H9 (cell line): ENCODE measurements around the gene TMEM61. TPM values are rescaled to one million over a fixed set of nuclear protein-coding genes. Genes with fewer than 3 reads are reported as not detected.

Source experiments
- DNase-seq: peaks from one replicate; pipeline ENCODE4 v3.0.0-alpha.2; 2017
- H2AFZ ChIP-seq: one replicate; pipeline ENCODE4 v1.6.1; 2013; ENCODE audit warnings: mild to moderate bottlenecking, low read length, control low read depth, moderate library complexity
- H2AK5ac ChIP-seq: 2 replicates; pipeline ENCODE4 v1.6.1; 2013; ENCODE audit warnings: low read length, control low read depth, mixed read lengths; ENCODE audit not compliant: insufficient read length
- H2BK120ac ChIP-seq: one replicate; pipeline ENCODE4 v1.6.1; 2013; ENCODE audit warnings: low read depth, mild to moderate bottlenecking, low read length, control low read depth, inconsistent platforms; ENCODE audit not compliant: poor library complexity, severe bottlenecking
- H2BK12ac ChIP-seq: 2 replicates; pipeline ENCODE4 v1.6.1; 2013; ENCODE audit warnings: low read length, control low read depth, mixed read lengths, low read depth; ENCODE audit not compliant: insufficient read length
- H2BK15ac ChIP-seq: 2 replicates; pipeline ENCODE4 v1.6.1; 2013; ENCODE audit warnings: low read depth, low read length, control low read depth
- H2BK20ac ChIP-seq: one replicate; pipeline ENCODE4 v1.6.1; 2013; ENCODE audit warnings: low read depth, mild to moderate bottlenecking, low read length, control low read depth, inconsistent platforms; ENCODE audit not compliant: poor library complexity, severe bottlenecking
- H2BK5ac ChIP-seq: 2 replicates; pipeline ENCODE4 v1.6.1; 2013; ENCODE audit warnings: low read length, control low read depth, mixed read lengths; ENCODE audit not compliant: insufficient read length
- H3K14ac ChIP-seq: 2 replicates; pipeline ENCODE4 v1.6.1; 2013; ENCODE audit warnings: low read length, control low read depth; ENCODE audit not compliant: insufficient read depth
- H3K18ac ChIP-seq: 2 replicates; pipeline ENCODE4 v1.6.1; 2013; ENCODE audit warnings: low read depth, mild to moderate bottlenecking, mixed read lengths, low read length, control low read depth; ENCODE audit not compliant: insufficient read length
- H3K23ac ChIP-seq: 2 replicates; pipeline ENCODE4 v1.6.1; 2013; ENCODE audit warnings: low read length, control low read depth, mixed read lengths, low read depth; ENCODE audit not compliant: insufficient read length
- H3K23me2 ChIP-seq: 2 replicates; pipeline ENCODE4 v1.6.1; 2013; ENCODE audit warnings: low read depth, mild to moderate bottlenecking, mixed read lengths, low read length, control low read depth; ENCODE audit not compliant: insufficient read length, poor library complexity, severe bottlenecking
- H3K27ac ChIP-seq: 2 replicates; pipeline ENCODE4 v1.5.1; 2013; ENCODE audit warnings: low read length, control low read depth, mixed read lengths, low read depth; ENCODE audit not compliant: insufficient read length
- H3K27me3 ChIP-seq: 2 replicates; pipeline ENCODE4 v1.6.1; 2013; ENCODE audit warnings: low read length, control low read depth, inconsistent platforms; ENCODE audit not compliant: insufficient read depth
- H3K4ac ChIP-seq: 2 replicates; pipeline ENCODE4 v1.6.1; 2013; ENCODE audit warnings: low read depth, mild to moderate bottlenecking, control low read depth, inconsistent platforms, low read length, moderate library complexity
- H3K4me1 ChIP-seq: 2 replicates; pipeline ENCODE4 v1.6.1; 2013; ENCODE audit warnings: low read length, control low read depth, inconsistent platforms; ENCODE audit not compliant: insufficient read depth
- H3K4me2 ChIP-seq: 2 replicates; pipeline ENCODE4 v1.6.1; 2013; ENCODE audit warnings: low read length, control low read depth, mixed read lengths; ENCODE audit not compliant: insufficient read length, insufficient read depth
- H3K56ac ChIP-seq: 2 replicates; pipeline ENCODE4 v1.6.1; 2013; ENCODE audit warnings: low read depth, mild to moderate bottlenecking, mixed read lengths, low read length, control low read depth; ENCODE audit not compliant: insufficient read length
- H3K79me1 ChIP-seq: 2 replicates; pipeline ENCODE4 v1.6.1; 2013; ENCODE audit warnings: low read depth, mild to moderate bottlenecking, moderate library complexity, low read length, control low read depth, inconsistent platforms; ENCODE audit not compliant: insufficient read depth, poor library complexity, severe bottlenecking
- H3K79me2 ChIP-seq: 2 replicates; pipeline ENCODE4 v1.6.1; 2013; ENCODE audit warnings: low read length, control low read depth, inconsistent platforms; ENCODE audit not compliant: insufficient read depth
- H3K9ac ChIP-seq: 2 replicates; pipeline ENCODE4 v1.6.1; 2013; ENCODE audit warnings: low read length, control low read depth, mixed read lengths; ENCODE audit not compliant: insufficient read length; ENCODE audit errors: extremely low read depth
- H3K9me3 ChIP-seq: one replicate; pipeline ENCODE4 v1.6.1; 2013; ENCODE audit warnings: low read depth, low read length, inconsistent platforms; ENCODE audit not compliant: control insufficient read depth
- H3T11ph ChIP-seq: one replicate; pipeline ENCODE4 v1.6.1; 2013; ENCODE audit warnings: mild to moderate bottlenecking, low read length, control low read depth, inconsistent platforms
- H4K20me1 ChIP-seq: one replicate; pipeline ENCODE4 v1.6.1; 2013; ENCODE audit not compliant: control insufficient read depth, insufficient read length, insufficient read depth
- H4K5ac ChIP-seq: 2 replicates; pipeline ENCODE4 v1.6.1; 2013; ENCODE audit warnings: low read depth, mild to moderate bottlenecking, mixed read lengths, low read length, control low read depth; ENCODE audit not compliant: insufficient read length
- H4K8ac ChIP-seq: replicated peaks from 2 replicates; pipeline ENCODE4 v1.6.1; 2013; ENCODE audit warnings: low read length, control low read depth, mixed read lengths, low read depth; ENCODE audit not compliant: insufficient read length
- H4K91ac ChIP-seq: 2 replicates; pipeline ENCODE4 v1.6.1; 2013; ENCODE audit warnings: low read depth, mild to moderate bottlenecking, moderate library complexity, mixed read lengths, low read length, control low read depth; ENCODE audit not compliant: insufficient read length
- H3K27ac Mint-ChIP-seq, 3 experiments: 2 replicates in 2 of 3; 3 replicates in 1 of 3; pipeline ENCODE4 v1.8.0; 2020 to 2021; ENCODE audit warnings: mixed read lengths in 3 of 3, mild to moderate bottlenecking in 1 of 3, moderate library complexity in 1 of 3
- H3K27me3 Mint-ChIP-seq: 2 replicates; pipeline ENCODE4 v1.8.0; 2021; ENCODE audit warnings: low read depth, mild to moderate bottlenecking, moderate library complexity, mixed read lengths
- H3K36me3 Mint-ChIP-seq, 3 experiments: 2 replicates in 2 of 3; 3 replicates in 1 of 3; pipeline ENCODE4 v1.8.0; 2020 to 2021; ENCODE audit warnings: low read depth in 3 of 3, mixed read lengths in 3 of 3; ENCODE audit not compliant: insufficient read depth in 1 of 3
- H3K4me1 Mint-ChIP-seq, 2 experiments: 2 replicates each; pipeline ENCODE4 v1.8.0; 2020; ENCODE audit warnings: mixed read lengths in 2 of 2
- H3K4me3 Mint-ChIP-seq, 2 experiments: 2 replicates in 1 of 2; 3 replicates in 1 of 2; pipeline ENCODE4 v1.8.0; 2020 to 2021; ENCODE audit warnings: mild to moderate bottlenecking in 2 of 2, mixed read lengths in 2 of 2, moderate library complexity in 1 of 2
- H3K9me3 Mint-ChIP-seq, 2 experiments: 2 replicates in 1 of 2; 3 replicates in 1 of 2; pipeline ENCODE4 v1.8.0; 2020; ENCODE audit warnings: mild to moderate bottlenecking in 2 of 2, mixed read lengths in 2 of 2, moderate library complexity in 1 of 2
- WGBS: extraction: QIAGEN DNeasy Blood & Tissue Kit; methylation state at CpG from one replicate; pipeline ENCODE4 v1.1.7; 2013; ENCODE audit warnings: missing lambda C conversion rate, low lambda C conversion rate, mixed read lengths; ENCODE audit not compliant: insufficient read length; ENCODE audit errors: extremely low coverage; 5-methylcytosine and 5-hydroxymethylcytosine counted together
- total RNA-seq: library from RNA; stranded (reverse); gene quantifications from 2 replicates; pipeline ENCODE4 v1.2.1, GENCODE V29; 2021
- TF ChIP-seq, protein P1 (sequence below): fragments of 200-600 bp; sonication (generic); conservative IDR thresholded peaks from 3 replicates; pipeline ENCODE4 v1.8.0; 2021; ENCODE audit warnings: antibody characterized with exemption, mild to moderate bottlenecking

TMEM61 gene
- total RNA-seq, 1 experiment from 2014 or later: 0.61 TPM

DNA sequence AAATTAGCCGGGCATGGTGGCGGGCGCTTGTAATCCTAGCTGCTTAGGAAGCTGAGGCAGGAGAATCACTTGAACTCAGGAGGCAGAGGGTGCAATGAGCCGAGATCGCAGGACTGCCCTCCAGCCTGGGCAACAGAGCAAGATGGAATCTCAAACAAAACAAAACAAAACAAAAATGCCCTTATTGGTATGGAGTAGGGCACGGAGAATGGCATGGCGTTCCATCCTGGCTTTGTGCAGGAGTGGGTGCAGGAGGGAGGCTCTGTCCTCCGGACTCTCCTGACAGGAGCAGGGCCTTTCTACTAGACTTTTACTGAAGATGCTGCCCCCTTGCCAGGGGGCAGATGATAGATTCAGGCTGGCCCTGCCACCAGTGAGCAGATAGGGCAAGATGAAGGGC is 1.0 kb downstream of the TMEM61 start:
- no peak for DNase-seq
- H2AK5ac ChIP-seq: no peak overlapping the region
- Mint-ChIP-seq H3K27ac (no peak overlapping the region), H3K36me3 (no peaks in the 10 kb centered on the region; a peak in 1 of 7 replicates), H3K9me3 (no peaks in the 10 kb centered on the region), H3K4me1 (peaks cover 27 to 30% of the 10 kb centered on the region in 2 experiments), H3K27me3 (peaks cover 39% of the 10 kb centered on the region), H3K4me3 (peak overlapping the region in 1 of 2 experiments; percentile 59; a peak in 2 of 5 replicates)
- no peak overlapping the region for H2BK5ac ChIP-seq
- H3K4me1 ChIP-seq: peaks cover 9% of the 10 kb centered on the region; the same call in 1 of the 2 replicates
- no peak overlapping the region for H3K4ac ChIP-seq
- H3K27ac ChIP-seq: no peak overlapping the region
- H3K14ac ChIP-seq: no peak overlapping the region
- no peaks in the 10 kb centered on the region; the same call in 1 of the 2 replicates for H3K27me3 ChIP-seq
- no peak overlapping the region for H4K8ac ChIP-seq
- no peaks in the 10 kb centered on the region for H3K79me1 ChIP-seq
- H2BK120ac ChIP-seq: no peak overlapping the region
- H3K9ac ChIP-seq: no peak overlapping the region
- H3K79me2 ChIP-seq: no peaks in the 10 kb centered on the region
- no peak overlapping the region for H3K56ac ChIP-seq
- H3T11ph ChIP-seq: no peak overlapping the region
- peaks cover 11% of the 10 kb centered on the region for H3K23me2 ChIP-seq
- no peak overlapping the region for H3K23ac ChIP-seq
- no peak overlapping the region for H3K4me2 ChIP-seq
- H2AFZ ChIP-seq: no peak overlapping the region
- H3K18ac ChIP-seq: no peak overlapping the region
- H4K91ac ChIP-seq: no peak overlapping the region
- H2BK20ac ChIP-seq: no peak overlapping the region
- no peak overlapping the region for H4K5ac ChIP-seq
- no peak overlapping the region for H2BK12ac ChIP-seq
- H4K20me1 ChIP-seq: no peaks in the 10 kb centered on the region
- TF ChIP-seq, protein P1, sequence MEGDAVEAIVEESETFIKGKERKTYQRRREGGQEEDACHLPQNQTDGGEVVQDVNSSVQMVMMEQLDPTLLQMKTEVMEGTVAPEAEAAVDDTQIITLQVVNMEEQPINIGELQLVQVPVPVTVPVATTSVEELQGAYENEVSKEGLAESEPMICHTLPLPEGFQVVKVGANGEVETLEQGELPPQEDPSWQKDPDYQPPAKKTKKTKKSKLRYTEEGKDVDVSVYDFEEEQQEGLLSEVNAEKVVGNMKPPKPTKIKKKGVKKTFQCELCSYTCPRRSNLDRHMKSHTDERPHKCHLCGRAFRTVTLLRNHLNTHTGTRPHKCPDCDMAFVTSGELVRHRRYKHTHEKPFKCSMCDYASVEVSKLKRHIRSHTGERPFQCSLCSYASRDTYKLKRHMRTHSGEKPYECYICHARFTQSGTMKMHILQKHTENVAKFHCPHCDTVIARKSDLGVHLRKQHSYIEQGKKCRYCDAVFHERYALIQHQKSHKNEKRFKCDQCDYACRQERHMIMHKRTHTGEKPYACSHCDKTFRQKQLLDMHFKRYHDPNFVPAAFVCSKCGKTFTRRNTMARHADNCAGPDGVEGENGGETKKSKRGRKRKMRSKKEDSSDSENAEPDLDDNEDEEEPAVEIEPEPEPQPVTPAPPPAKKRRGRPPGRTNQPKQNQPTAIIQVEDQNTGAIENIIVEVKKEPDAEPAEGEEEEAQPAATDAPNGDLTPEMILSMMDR: no peak
- H3K9me3 ChIP-seq: no peaks in the 10 kb centered on the region
- H2BK15ac ChIP-seq: no peak overlapping the region
- no CpG with 5 or more reads among the region's 8 CpGs for WGBS
